Lower leg skin (tissue), 3 donors: ENCODE data around the gene CASTOR2.
"Not testable (repeated sequence)": the region's sequence is repeated elsewhere in the genome, so short reads cannot be mapped to it uniquely, and the experiment has no call there.

Source experiments
- CTCF ChIP-seq, 3 donors: fragments of 450-650 bp; IDR thresholded peaks; one replicate each; pipeline ENCODE4 v1.5.1; 2016; ENCODE audit warnings: antibody characterized with exemption in 3 of 3, mild to moderate bottlenecking in 3 of 3, moderate library complexity in 2 of 3
- POLR2A ChIP-seq, 2 donors: fragments of 450-650 bp; IDR thresholded peaks; one replicate each; pipeline ENCODE4 v1.6.1; 2016 to 2017; ENCODE audit warnings: antibody characterized with exemption in 2 of 2, mild to moderate bottlenecking in 1 of 2, moderate library complexity in 1 of 2

GRCh38 chr7:74953774-74954173 is 10.7 kb upstream of the CASTOR2 start:
- TF ChIP-seq POLR2A, CTCF (IDR thresholded peaks at IDR 0.05): not testable (repeated sequence)
